Measurements from ENCODE around the gene LIN28B.
"Not testable (repeated sequence)": the region's sequence is repeated elsewhere in the genome, so short reads cannot be mapped to it uniquely, and the experiment has no call there.

Gene LIN28B

GRCh38 chr6:104957301-104958177 lies 632 bp downstream of the LIN28B start:
- DNase-seq = no peak

- no peak for DNase-seq
These were observed 1.5 kb downstream of the LIN28B start for GRCh38 chr6:104958178-104959025.

GRCh38 chr6:104959026-104959858 lies 2.3 kb downstream of the LIN28B start:
- DNase-seq = no peak

GRCh38 chr6:104969108-104969507 lies 12.2 kb downstream of the LIN28B start:
- no peak for DNase-seq

GRCh38 chr6:104969785-104970581 lies 13.1 kb downstream of the LIN28B start:
- DNase-seq = no peak

GRCh38 chr6:104973404-104973803 lies 16.5 kb downstream of the LIN28B start:
- no peak for DNase-seq

- DNase-seq = no peak
These were observed 26.4 kb downstream of the LIN28B start for GRCh38 chr6:104983296-104983695.

- DNase-seq = no peak
These were observed 26.9 kb downstream of the LIN28B start for GRCh38 chr6:104983776-104984175.

GRCh38 chr6:104984831-104985230 lies 27.9 kb downstream of the LIN28B start:
- no peak for DNase-seq

- not testable (repeated sequence) for DNase-seq
These were observed 29.0 kb downstream of the LIN28B start for GRCh38 chr6:104985875-104986274.

GRCh38 chr6:104986625-104987024 lies 29.7 kb downstream of the LIN28B start:
- DNase-seq = no peak

- DNase-seq = no peak
These were observed 30.3 kb downstream of the LIN28B start for GRCh38 chr6:104987218-104987617.

- no peak for DNase-seq
These were observed 33.2 kb downstream of the LIN28B start for GRCh38 chr6:104990085-104990484.

- not testable (repeated sequence) for DNase-seq
These were observed 34.2 kb downstream of the LIN28B start for GRCh38 chr6:104991062-104991461.

- DNase-seq = not testable (repeated sequence)
These were observed 36.7 kb downstream of the LIN28B start for GRCh38 chr6:104993576-104993975.

GRCh38 chr6:104995989-104996617 lies 39.2 kb downstream of the LIN28B start:
- DNase-seq = no peak

GRCh38 chr6:105001063-105001462 lies 44.2 kb downstream of the LIN28B start:
- no peak for DNase-seq

- DNase-seq = no peak
These were observed 45.0 kb downstream of the LIN28B start for GRCh38 chr6:105001906-105002305.

GRCh38 chr6:105005451-105005850 lies 48.5 kb downstream of the LIN28B start:
- no peak for DNase-seq

GRCh38 chr6:105013459-105013858 lies 56.6 kb downstream of the LIN28B start:
- not testable (repeated sequence) for DNase-seq

GRCh38 chr6:105014448-105014847 lies 57.5 kb downstream of the LIN28B start:
- DNase-seq = no peak

GRCh38 chr6:105014954-105015353 lies 58.0 kb downstream of the LIN28B start:
- no peak for DNase-seq

Measured in NCI-H187 treated with DMSO at 0.1 percent for 48 hours (cell line).